H1 (cell line): ENCODE measurements around the gene MDK.

Source experiments
- ATF2 ChIP-seq: IDR thresholded peaks from 2 replicates; pipeline ENCODE4 v1.6.1; 2012; ENCODE audit warnings: low read length, inconsistent platforms
- ATF3 ChIP-seq: IDR thresholded peaks from 2 replicates; pipeline ENCODE4 v1.6.1; 2011; ENCODE audit warnings: low read depth, mild to moderate bottlenecking, low read length; ENCODE audit not compliant: insufficient read depth
- CTCF ChIP-seq, 3 experiments: IDR thresholded peaks; 1 replicate in 2 of 3; 2 replicates in 1 of 3; pipeline versions ENCODE4 v1.5.1 to v1.6.1; 2011; ENCODE audit warnings: low read length in 3 of 3, mild to moderate bottlenecking in 3 of 3, inconsistent platforms in 2 of 3, low read depth in 1 of 3, moderate library complexity in 1 of 3; ENCODE audit not compliant: insufficient read depth in 1 of 3; ENCODE audit errors: control extremely low read depth in 1 of 3
- EP300 ChIP-seq, 2 experiments: IDR thresholded peaks; 1 replicate in 1 of 2; 2 replicates in 1 of 2; pipeline ENCODE4 v1.6.1; 2011 to 2012; ENCODE audit warnings: low read depth in 2 of 2, low read length in 2 of 2, mild to moderate bottlenecking in 2 of 2, borderline replicate concordance in 1 of 2, inconsistent platforms in 1 of 2, moderate library complexity in 1 of 2
- EZH2 ChIP-seq: fragments of 200-600 bp; sonication (generic); IDR thresholded peaks from 2 replicates; pipeline ENCODE4 v1.7.1; 2012; ENCODE audit warnings: low read depth, mild to moderate bottlenecking, moderate library complexity, low read length, inconsistent platforms; ENCODE audit not compliant: severe bottlenecking
- GTF2F1 ChIP-seq: IDR thresholded peaks from 2 replicates; pipeline ENCODE4 v1.6.1; 2012; ENCODE audit warnings: low read depth, low read length, improper control_type of control experiment, borderline replicate concordance
- POLR2AphosphoS5 ChIP-seq: IDR thresholded peaks from 2 replicates; pipeline ENCODE4 v1.6.1; 2011; ENCODE audit warnings: low read depth, low read length
- RXRA ChIP-seq: IDR thresholded peaks from 2 replicates; pipeline ENCODE4 v1.6.1; 2011; ENCODE audit warnings: low read depth, mild to moderate bottlenecking, low read length, moderate library complexity; ENCODE audit not compliant: insufficient read depth
- TAF1 ChIP-seq: IDR thresholded peaks from 2 replicates; pipeline ENCODE4 v1.6.1; 2011; ENCODE audit warnings: mild to moderate bottlenecking, low read depth, low read length

GRCh38 chr11:46376258-46377050 is 5.0 kb upstream of the MDK start:
- TF ChIP-seq TAF1 (no peak), EP300 (IDR thresholded peaks at IDR 0.05; ENCODE audit: borderline replicate concordance in 1 of 2, low read depth in 2 of 2, low read length in 2 of 2) (no peak), CTCF (IDR thresholded peaks at IDR 0.05; ENCODE audit: control extremely low read depth in 1 of 3, insufficient read depth in 1 of 3, low read depth in 1 of 3, low read length in 3 of 3) (no peak), RXRA (no peak), EZH2 (no peak), POLR2AphosphoS5 (no peak), ATF3 (no peak), ATF2 (no peak), GTF2F1 (no peak)
